ENCODE measurements around the gene OSTN. TPM values are rescaled to one million over a fixed set of nuclear protein-coding genes. Genes with fewer than 3 reads are reported as not detected.

Gene OSTN
- total RNA-seq, 1 experiment from 2014 or later = not detected

DNA sequence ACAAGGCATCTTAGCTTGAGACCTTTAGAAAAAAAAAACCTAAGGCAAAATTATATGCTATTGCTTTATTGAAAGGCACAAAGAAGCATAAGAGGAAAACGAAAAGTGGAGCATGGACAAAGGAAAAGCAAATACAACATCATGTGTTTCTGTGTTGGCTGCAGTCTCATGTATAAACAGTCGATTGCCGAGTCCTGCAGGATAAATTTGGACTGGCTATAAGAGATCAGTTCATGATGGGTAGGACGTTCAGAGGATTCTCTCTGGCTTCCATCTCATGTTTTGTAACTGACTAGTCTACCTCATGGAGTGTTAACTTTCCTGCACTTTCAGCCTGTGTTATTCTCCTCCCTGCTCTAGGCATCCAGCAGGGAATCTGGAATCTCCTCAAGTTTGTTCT lies 108.3 kb downstream of the OSTN start:
- no peak for DNase-seq (ENCODE audit: low read depth)

DNA sequence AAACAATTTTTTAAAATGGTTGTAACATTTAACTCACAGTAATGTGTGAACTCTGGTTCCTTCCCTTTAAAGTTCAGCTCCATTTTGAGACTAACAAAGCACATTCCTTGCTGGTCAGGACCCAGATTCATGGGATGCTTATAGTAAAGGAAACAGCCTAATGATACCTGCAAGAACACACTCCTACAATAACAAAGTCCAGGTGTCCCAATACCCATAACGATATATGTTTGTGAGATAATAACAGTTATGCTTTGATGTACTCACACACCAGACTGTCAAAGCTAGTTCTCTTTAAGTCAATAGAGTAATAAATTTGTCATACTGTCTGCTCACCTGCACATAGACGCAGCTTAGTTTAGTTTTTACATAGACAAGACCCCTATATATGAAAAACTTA lies 114.3 kb downstream of the OSTN start:
- DNase-seq (ENCODE audit: low read depth) = no peak

DNA sequence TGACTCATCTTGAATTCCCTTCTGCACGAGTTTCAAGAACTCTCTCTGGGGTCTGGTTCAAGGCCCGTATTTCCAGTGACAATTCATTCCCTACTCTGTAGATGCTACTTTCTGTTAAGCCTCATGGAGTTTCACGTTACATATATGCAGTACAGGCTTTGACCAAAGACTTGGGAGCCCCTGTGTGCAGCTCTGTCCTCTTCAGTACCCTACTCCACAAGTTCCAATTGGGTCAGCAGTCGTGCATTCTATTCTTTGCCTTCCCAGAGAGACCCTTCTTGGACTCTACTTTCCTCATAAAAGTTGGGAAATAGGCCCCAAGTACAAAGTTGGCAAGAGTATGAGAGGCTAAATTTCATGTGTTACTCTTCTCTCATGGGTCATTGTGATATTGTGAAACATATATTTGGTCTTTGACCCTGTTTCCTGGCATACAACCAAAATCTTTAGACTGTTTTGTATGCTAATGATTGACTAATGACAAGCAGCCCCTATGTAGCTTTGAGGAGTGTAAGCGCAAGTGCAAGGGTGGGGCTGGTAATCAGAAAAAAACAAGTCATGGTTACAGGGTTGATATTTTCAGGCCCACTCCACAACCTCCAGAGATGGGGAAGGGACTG lies 115.2 kb downstream of the OSTN start:
- DNase-seq (ENCODE audit: low read depth) = no peak

Other genes starting within 250 kb of the OSTN start
- gene CCDC50, start 130.2 kb downstream of the OSTN start, total RNA-seq (2014; rRNA removed) = 86.3 and 89.0 TPM in 2 replicates
- gene UTS2B, start 131.3 kb downstream of the OSTN start, total RNA-seq (2014; rRNA removed) = 0.26 and 0.57 TPM in 2 replicates